Endothelial cell (in vitro differentiated cells): ENCODE results near the gene SLC6A20. TPM values are rescaled to one million over a fixed set of nuclear protein-coding genes. Genes with fewer than 3 reads are reported as not detected.
A peak's percentile ranks its signal among the peaks of the same experiment; 100 is the strongest.
"Not testable (repeated sequence)": the region's sequence is repeated elsewhere in the genome, so short reads cannot be mapped to it uniquely, and the experiment has no call there.

Experiments used
- DNase-seq: peaks from one replicate; pipeline ENCODE4 v3.0.0; 2021; ENCODE audit warnings: low spot score
- H3K27ac Mint-ChIP-seq: one replicate; pipeline ENCODE4 v1.8.0; 2021; ENCODE audit warnings: mixed read lengths, inconsistent platforms; ENCODE audit not compliant: unreplicated experiment
- H3K27me3 Mint-ChIP-seq: one replicate; pipeline ENCODE4 v1.8.0; 2021; ENCODE audit warnings: mild to moderate bottlenecking, moderate library complexity, mixed read lengths, inconsistent platforms; ENCODE audit not compliant: unreplicated experiment
- H3K36me3 Mint-ChIP-seq: one replicate; pipeline ENCODE4 v1.8.0; 2021; ENCODE audit warnings: mild to moderate bottlenecking, low read depth, mixed read lengths, inconsistent platforms; ENCODE audit not compliant: unreplicated experiment
- H3K4me1 Mint-ChIP-seq: one replicate; pipeline ENCODE4 v1.8.0; 2021; ENCODE audit warnings: mild to moderate bottlenecking, mixed read lengths, inconsistent platforms; ENCODE audit not compliant: unreplicated experiment
- H3K4me3 Mint-ChIP-seq: one replicate; pipeline ENCODE4 v1.8.0; 2021; ENCODE audit warnings: mild to moderate bottlenecking, mixed read lengths, inconsistent platforms; ENCODE audit not compliant: unreplicated experiment
- H3K9me3 Mint-ChIP-seq: one replicate; pipeline ENCODE4 v1.8.0; 2021; ENCODE audit warnings: mixed read lengths, inconsistent platforms; ENCODE audit not compliant: unreplicated experiment
- total RNA-seq: library from RNA; stranded (reverse); fragmentation: NEBNext Ultra II Directional; extraction: Animal tissue kit (Norgen Biotek cat#: 25700); gene quantifications from one replicate; pipeline ENCODE4 v1.2.1, GENCODE V29; 2021; ENCODE audit not compliant: unreplicated experiment
- TF ChIP-seq, protein P1 (sequence below): fragments of 200-600 bp; sonication (generic); IDR thresholded peaks from one replicate; pipeline ENCODE4 v1.5.0; 2021; ENCODE audit warnings: antibody characterized with exemption; ENCODE audit not compliant: unreplicated experiment

The SLC6A20 gene
- total RNA-seq, 1 donor from 2014 or later, result 0.21 TPM

- Mint-ChIP-seq H3K4me1 (no peaks in the 10 kb centered on the region), H3K27ac (no peak overlapping the region), H3K36me3 (peaks cover 4% of the 10 kb centered on the region), H3K9me3 (no peaks in the 10 kb centered on the region), H3K4me3 (no peak overlapping the region), H3K27me3 (peaks cover 1% of the 10 kb centered on the region)
- TF ChIP-seq, protein P1, sequence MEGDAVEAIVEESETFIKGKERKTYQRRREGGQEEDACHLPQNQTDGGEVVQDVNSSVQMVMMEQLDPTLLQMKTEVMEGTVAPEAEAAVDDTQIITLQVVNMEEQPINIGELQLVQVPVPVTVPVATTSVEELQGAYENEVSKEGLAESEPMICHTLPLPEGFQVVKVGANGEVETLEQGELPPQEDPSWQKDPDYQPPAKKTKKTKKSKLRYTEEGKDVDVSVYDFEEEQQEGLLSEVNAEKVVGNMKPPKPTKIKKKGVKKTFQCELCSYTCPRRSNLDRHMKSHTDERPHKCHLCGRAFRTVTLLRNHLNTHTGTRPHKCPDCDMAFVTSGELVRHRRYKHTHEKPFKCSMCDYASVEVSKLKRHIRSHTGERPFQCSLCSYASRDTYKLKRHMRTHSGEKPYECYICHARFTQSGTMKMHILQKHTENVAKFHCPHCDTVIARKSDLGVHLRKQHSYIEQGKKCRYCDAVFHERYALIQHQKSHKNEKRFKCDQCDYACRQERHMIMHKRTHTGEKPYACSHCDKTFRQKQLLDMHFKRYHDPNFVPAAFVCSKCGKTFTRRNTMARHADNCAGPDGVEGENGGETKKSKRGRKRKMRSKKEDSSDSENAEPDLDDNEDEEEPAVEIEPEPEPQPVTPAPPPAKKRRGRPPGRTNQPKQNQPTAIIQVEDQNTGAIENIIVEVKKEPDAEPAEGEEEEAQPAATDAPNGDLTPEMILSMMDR, result no peak
- DNase-seq, result no peak
These were observed 33.6 kb downstream of the SLC6A20 start for GRCh38 chr3:45762647-45763302.

- no peaks in the 10 kb centered on the region for H3K9me3 Mint-ChIP-seq
- H3K27me3 Mint-ChIP-seq, result peaks cover 1% of the 10 kb centered on the region
- no peaks in the 10 kb centered on the region for H3K4me1 Mint-ChIP-seq
- TF ChIP-seq, protein P1, result no peak
- H3K27ac Mint-ChIP-seq, result no peak overlapping the region
- peaks cover 4% of the 10 kb centered on the region for H3K36me3 Mint-ChIP-seq
- H3K4me3 Mint-ChIP-seq, result no peak overlapping the region
- DNase-seq, result no peak
These were observed 34.5 kb downstream of the SLC6A20 start for GRCh38 chr3:45761831-45762230.

- no peak overlapping the region for H3K27ac Mint-ChIP-seq
- peak; percentile 68 for DNase-seq
- peaks cover 1% of the 10 kb centered on the region for H3K27me3 Mint-ChIP-seq
- H3K4me3 Mint-ChIP-seq, result no peak overlapping the region
- TF ChIP-seq, protein P1, result peak; percentile 61
- peaks cover 4% of the 10 kb centered on the region for H3K36me3 Mint-ChIP-seq
- H3K9me3 Mint-ChIP-seq, result no peaks in the 10 kb centered on the region
- no peaks in the 10 kb centered on the region for H3K4me1 Mint-ChIP-seq
These were observed 35.2 kb downstream of the SLC6A20 start for GRCh38 chr3:45760878-45761711.

DNA sequence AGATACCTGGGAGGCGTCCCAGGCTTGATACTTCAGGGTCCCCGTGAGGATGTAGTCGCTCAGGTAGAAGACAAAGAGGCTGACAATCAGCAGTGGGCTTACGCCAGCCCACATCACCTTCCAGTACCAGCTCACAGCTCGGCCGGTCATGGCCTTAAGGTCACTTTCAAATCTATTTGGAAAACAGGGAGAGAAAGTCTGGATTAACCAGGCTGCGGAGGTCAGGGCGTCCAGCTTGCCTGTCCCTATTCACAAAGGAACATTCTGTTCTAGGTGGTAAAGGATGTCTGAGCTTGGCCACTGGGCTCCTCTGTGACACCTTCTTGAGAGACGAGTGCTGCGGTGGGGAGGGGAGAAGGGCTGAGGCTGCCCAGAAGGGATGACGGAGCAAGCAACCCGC lies 36.5 kb downstream of the SLC6A20 start:
- Mint-ChIP-seq H3K36me3 (peaks cover 4% of the 10 kb centered on the region), H3K9me3 (no peaks in the 10 kb centered on the region), H3K27ac (no peak overlapping the region), H3K4me1 (no peaks in the 10 kb centered on the region), H3K27me3 (peaks cover 1% of the 10 kb centered on the region), H3K4me3 (no peak overlapping the region)
- no peak for DNase-seq
- TF ChIP-seq, protein P1, result no peak

GRCh38 chr3:45758871-45759270 lies 37.5 kb downstream of the SLC6A20 start:
- Mint-ChIP-seq H3K27me3 (no peaks in the 10 kb centered on the region), H3K27ac (no peak overlapping the region), H3K36me3 (no peaks in the 10 kb centered on the region), H3K4me1 (no peaks in the 10 kb centered on the region), H3K4me3 (no peak overlapping the region), H3K9me3 (no peaks in the 10 kb centered on the region)
- DNase-seq, result no peak
- TF ChIP-seq, protein P1, result no peak

DNA sequence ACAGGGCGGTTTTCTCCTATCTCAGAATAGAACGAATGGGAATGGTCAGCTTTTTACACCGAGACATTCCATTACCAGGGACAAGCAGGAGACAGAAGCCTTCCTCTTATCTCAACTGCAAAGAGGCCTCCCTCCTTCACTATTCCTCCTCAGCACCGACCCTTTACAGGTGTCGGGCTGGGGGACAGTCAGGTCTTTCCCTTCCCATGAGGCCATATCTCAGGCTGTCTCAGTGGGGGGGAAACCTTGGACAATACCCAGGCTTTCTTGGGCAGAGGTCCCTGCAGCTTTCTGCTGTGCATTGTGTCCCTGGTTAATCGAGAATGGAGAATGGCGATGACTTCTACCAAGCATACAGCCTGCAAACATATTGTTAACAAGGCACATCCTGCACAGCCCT lies 39.2 kb downstream of the SLC6A20 start:
- not testable (repeated sequence) for H3K4me1 Mint-ChIP-seq, H3K9me3 Mint-ChIP-seq, H3K27me3 Mint-ChIP-seq, H3K27ac Mint-ChIP-seq, H3K4me3 Mint-ChIP-seq, DNase-seq, H3K36me3 Mint-ChIP-seq
